GM18858 (cell line): ENCODE measurements around the gene CGB1.
"Not testable (repeated sequence)": the region's sequence is repeated elsewhere in the genome, so short reads cannot be mapped to it uniquely, and the experiment has no call there.

ENCODE experiments used
- ATAC-seq: cut with Tn5 transposase; IDR thresholded peaks from one replicate; pipeline ENCODE4 v1.9.1; 2021; ENCODE audit not compliant: unreplicated experiment

The CGB1 gene

GRCh38 chr19:49024233-49024632, 12.5 kb downstream of the CGB1 start, which contains the start of gene CGB3:
Gene CGB3 (minus strand): TSS chr19:49024333. CDS start chr19:49023971, 362 bp downstream.
- ATAC-seq, result not testable (repeated sequence)

GRCh38 chr19:49022116-49022515, 14.6 kb downstream of the CGB1 start:
- ATAC-seq, result no peak

- no peak for ATAC-seq
Measured at GRCh38 chr19:49020931-49021895, 15.5 kb downstream of the CGB1 start.

- ATAC-seq, result no peak
Measured at GRCh38 chr19:49020342-49020741, 16.4 kb downstream of the CGB1 start.

GRCh38 chr19:49019242-49019932, 17.3 kb downstream of the CGB1 start:
- no peak for ATAC-seq

GRCh38 chr19:49018388-49019241, 18.1 kb downstream of the CGB1 start:
- not testable (repeated sequence) for ATAC-seq

- no peak for ATAC-seq
Measured at GRCh38 chr19:49017666-49018351, 18.9 kb downstream of the CGB1 start.

GRCh38 chr19:49017041-49017665, 19.5 kb downstream of the CGB1 start, which contains the start of gene LHB:
Gene LHB (minus strand): TSS chr19:49017091. CDS start chr19:49017081, 10 bp downstream.
- ATAC-seq, result no peak

GRCh38 chr19:49016067-49016839, 20.4 kb downstream of the CGB1 start:
- ATAC-seq, result no peak

GRCh38 chr19:49014870-49015255, 21.8 kb downstream of the CGB1 start:
- no peak for ATAC-seq

- no peak for ATAC-seq
Measured at GRCh38 chr19:49014123-49014869, 22.4 kb downstream of the CGB1 start.

GRCh38 chr19:49011194-49011593, 25.5 kb downstream of the CGB1 start:
- ATAC-seq, result no peak

GRCh38 chr19:49010453-49010852, 26.2 kb downstream of the CGB1 start:
- no peak for ATAC-seq

GRCh38 chr19:49009828-49010227, 26.9 kb downstream of the CGB1 start:
- no peak for ATAC-seq

GRCh38 chr19:49006905-49007304, 29.8 kb downstream of the CGB1 start:
- ATAC-seq, result no peak

- ATAC-seq, result no peak
Measured at GRCh38 chr19:49004964-49005614, 31.6 kb downstream of the CGB1 start.

- no peak for ATAC-seq
Measured at GRCh38 chr19:49004133-49004532, 32.6 kb downstream of the CGB1 start.
